CD14-positive monocyte (primary cell): ENCODE measurements around the gene DDIAS. TPM values are rescaled to one million over a fixed set of nuclear protein-coding genes. Genes with fewer than 3 reads are reported as not detected.

ENCODE experiments used
- DNase-seq, 3 donors: peaks; one replicate each; pipeline ENCODE4 v3.0.0-alpha.2; 2011 to 2022
- H2AFZ ChIP-seq: 2 replicates; pipeline ENCODE4 v1.6.0; 2012; ENCODE audit warnings: mild to moderate bottlenecking, low read depth, low read length, inconsistent platforms; ENCODE audit not compliant: insufficient read depth, poor library complexity, severe bottlenecking
- H3K27ac ChIP-seq, 2 donors: 1 replicate in 1 of 2; 2 replicates in 1 of 2; pipeline ENCODE4 v1.5.1; 2012 to 2013; ENCODE audit warnings: low read length in 2 of 2, control low read depth in 1 of 2, inconsistent platforms in 1 of 2, low read depth in 1 of 2, mild to moderate bottlenecking in 1 of 2
- H3K27me3 ChIP-seq, 2 donors: one replicate each; pipeline versions ENCODE4 v1.6.0 to v1.6.1; 2011 to 2013; ENCODE audit warnings: low read length in 2 of 2; ENCODE audit not compliant: control insufficient read depth in 2 of 2, insufficient read depth in 2 of 2
- H3K36me3 ChIP-seq, 2 donors: replicated peaks in 1 of 2; 1 replicate in 1 of 2; 2 replicates in 1 of 2; pipeline versions ENCODE4 v1.5.1 to v1.6.1; 2012 to 2013; ENCODE audit warnings: low read length in 2 of 2, control low read depth in 1 of 2, inconsistent platforms in 1 of 2, mild to moderate bottlenecking in 1 of 2; ENCODE audit not compliant: insufficient read depth in 2 of 2, control insufficient read depth in 1 of 2
- H3K4me1 ChIP-seq, 2 donors: 1 replicate in 1 of 2; 2 replicates in 1 of 2; pipeline versions ENCODE4 v1.5.1 to v1.6.1; 2012 to 2013; ENCODE audit warnings: low read length in 2 of 2, control low read depth in 1 of 2, inconsistent platforms in 1 of 2, mild to moderate bottlenecking in 1 of 2, moderate library complexity in 1 of 2; ENCODE audit not compliant: insufficient read depth in 2 of 2, control insufficient read depth in 1 of 2
- H3K4me2 ChIP-seq: replicated peaks from 2 replicates; pipeline ENCODE3; 2012; ENCODE audit warnings: low read length, moderate library complexity, mild to moderate bottlenecking; ENCODE audit not compliant: poor library complexity, severe bottlenecking; ENCODE audit errors: extremely low read depth
- H3K4me3 ChIP-seq, 3 experiments: fragments of 200-600 bp in 1 of 3; sonication (generic) in 1 of 3; replicated peaks in 1 of 3; 1 replicate in 2 of 3; 2 replicates in 1 of 3; pipeline ENCODE4 v1.5.1; 2011 to 2013; ENCODE audit warnings: low read length in 3 of 3, mild to moderate bottlenecking in 3 of 3, control low read depth in 2 of 3, low read depth in 2 of 3, inconsistent platforms in 1 of 3, moderate library complexity in 1 of 3
- H3K79me2 ChIP-seq: 2 replicates; pipeline ENCODE4 v1.6.0; 2012; ENCODE audit warnings: mild to moderate bottlenecking, control low read depth, inconsistent platforms, low read length, moderate library complexity; ENCODE audit not compliant: insufficient read depth
- H3K9ac ChIP-seq: 2 replicates; pipeline ENCODE4 v1.6.0; 2017; ENCODE audit warnings: low read length, mild to moderate bottlenecking; ENCODE audit not compliant: insufficient read depth, poor library complexity, severe bottlenecking
- H3K9me3 ChIP-seq, 2 donors: replicated peaks in 1 of 2; 1 replicate in 1 of 2; 2 replicates in 1 of 2; pipeline versions ENCODE4 v1.5.1 to v1.6.1; 2012 to 2013; ENCODE audit warnings: low read length in 2 of 2, control low read depth in 1 of 2; ENCODE audit not compliant: control insufficient read depth in 1 of 2, insufficient read depth in 1 of 2
- H4K20me1 ChIP-seq: 2 replicates; pipeline ENCODE4 v1.6.0; 2012; ENCODE audit warnings: mild to moderate bottlenecking, low read length, control low read depth, moderate library complexity; ENCODE audit not compliant: insufficient read depth
- H3K27ac Mint-ChIP-seq, 7 donors: one replicate each; pipeline ENCODE4 v1.8.0; 2020; ENCODE audit warnings: mild to moderate bottlenecking in 7 of 7, mixed read lengths in 7 of 7, moderate library complexity in 6 of 7, inconsistent platforms in 2 of 7
- H3K27me3 Mint-ChIP-seq, 3 donors: one replicate each; pipeline ENCODE4 v1.8.0; 2021 to 2022; ENCODE audit warnings: low read depth in 3 of 3, mild to moderate bottlenecking in 3 of 3, mixed read lengths in 3 of 3, moderate library complexity in 3 of 3, inconsistent platforms in 1 of 3
- H3K36me3 Mint-ChIP-seq, 2 donors: one replicate each; pipeline ENCODE4 v1.8.0; 2020; ENCODE audit warnings: mixed read lengths in 2 of 2, inconsistent platforms in 1 of 2, mild to moderate bottlenecking in 1 of 2
- H3K4me1 Mint-ChIP-seq: one replicate; pipeline ENCODE4 v1.8.0; 2020; ENCODE audit warnings: mild to moderate bottlenecking, mixed read lengths
- H3K4me3 Mint-ChIP-seq, 2 donors: one replicate each; pipeline ENCODE4 v1.8.0; 2020; ENCODE audit warnings: mild to moderate bottlenecking in 2 of 2, mixed read lengths in 2 of 2, moderate library complexity in 1 of 2
- H3K9me3 Mint-ChIP-seq, 7 donors: one replicate each; pipeline ENCODE4 v1.8.0; 2020 to 2022; ENCODE audit warnings: mixed read lengths in 7 of 7, mild to moderate bottlenecking in 6 of 7, moderate library complexity in 6 of 7, inconsistent platforms in 2 of 7
- CTCF ChIP-seq: fragments of 200-600 bp; IDR thresholded peaks from one replicate; pipeline ENCODE4 v1.8.0; 2022; ENCODE audit warnings: antibody characterized with exemption, mild to moderate bottlenecking
- WGBS: methylation state at CpG from one replicate; pipeline ENCODE4 v1.1.5; 2013; ENCODE audit warnings: missing lambda C conversion rate; ENCODE audit not compliant: insufficient coverage; 5-methylcytosine and 5-hydroxymethylcytosine counted together
- intact Hi-C, 2 donors: fragments of 100-400 bp; cut with micrococcal nuclease; formaldehyde crosslinking; loops; one replicate each; pipeline versions ENCODE4 v1.15.0 to v1.15.1; 2023
- polyA plus RNA-seq, 3 donors: library from polyadenylated mRNA; depleted of rRNA in 1 of 3; unstranded in 2 of 3; stranded (reverse) in 1 of 3; fragments of 300-500 nt in 2 of 3; fragments of >200 nt in 1 of 3; fragmentation: Illumina TruSeq in 2 of 3; gene quantifications; 1 replicate in 2 of 3; 2 replicates in 1 of 3; pipeline ENCODE4 v1.2.3, GENCODE V29; 2012 to 2021

DDIAS gene
- polyA plus RNA-seq, 3 donors = 6.0 to 14.1 (median 13.5) TPM

GRCh38 chr11:82974135-82974534 is 72.6 kb downstream of the DDIAS start:
- intact Hi-C loops = no loop called here
- H3K9me3 Mint-ChIP-seq = peaks cover 0 to 8% (median 5%) of the 10 kb centered on the region in 7 donors
- H3K27me3 ChIP-seq = no peaks in the 10 kb centered on the region
- no peak for DNase-seq
- no peaks in the 10 kb centered on the region for H4K20me1 ChIP-seq
- no peaks in the 10 kb centered on the region for H3K79me2 ChIP-seq
- H3K4me2 ChIP-seq = no peak overlapping the region
- H3K4me3 ChIP-seq = no peak overlapping the region
- no peaks in the 10 kb centered on the region for H3K36me3 ChIP-seq
- H3K9me3 ChIP-seq = peaks cover 0 to 4% of the 10 kb centered on the region in 2 donors
- H3K27ac Mint-ChIP-seq = no peak overlapping the region
- no peaks in the 10 kb centered on the region for H3K4me1 ChIP-seq
- no CpG with 5 or more reads among the region's 2 CpGs for WGBS
- no peaks in the 10 kb centered on the region for H3K36me3 Mint-ChIP-seq
- no peak overlapping the region for H3K4me3 Mint-ChIP-seq
- no peak overlapping the region for H3K27ac ChIP-seq
- TF ChIP-seq CTCF = no peak
- no peak overlapping the region for H3K9ac ChIP-seq
- H3K4me1 Mint-ChIP-seq = peaks cover 6% of the 10 kb centered on the region
- H3K27me3 Mint-ChIP-seq = peaks cover 0 to 2% (median 0%) of the 10 kb centered on the region in 3 donors
- no peak overlapping the region for H2AFZ ChIP-seq

GRCh38 chr11:82974851-82975250 is 73.3 kb downstream of the DDIAS start:
- H3K36me3 Mint-ChIP-seq = no peaks in the 10 kb centered on the region
- DNase-seq = no peak
- H3K27me3 Mint-ChIP-seq = peaks cover 0 to 2% (median 0%) of the 10 kb centered on the region in 3 donors
- no peak overlapping the region for H3K27ac Mint-ChIP-seq
- TF ChIP-seq CTCF = no peak
- Histone ChIP-seq H3K9ac (no peak overlapping the region), H3K4me1 (no peaks in the 10 kb centered on the region), H2AFZ (no peak overlapping the region), H3K9me3 (peaks cover 0 to 4% of the 10 kb centered on the region in 2 donors), H3K4me2 (no peak overlapping the region), H3K4me3 (no peak overlapping the region), H3K79me2 (no peaks in the 10 kb centered on the region), H3K36me3 (no peaks in the 10 kb centered on the region), H4K20me1 (no peaks in the 10 kb centered on the region), H3K27ac (no peak overlapping the region), H3K27me3 (no peaks in the 10 kb centered on the region)
- WGBS = no CpG with 5 or more reads among the region's 2 CpGs
- peaks cover 6% of the 10 kb centered on the region for H3K4me1 Mint-ChIP-seq
- intact Hi-C loops = no loop called here
- peaks cover 0 to 8% (median 5%) of the 10 kb centered on the region in 7 donors for H3K9me3 Mint-ChIP-seq
- no peak overlapping the region for H3K4me3 Mint-ChIP-seq
